SW480 (cell line): ENCODE measurements around the gene TMEM229B.
"Not testable (repeated sequence)": the region's sequence is repeated elsewhere in the genome, so short reads cannot be mapped to it uniquely, and the experiment has no call there.

Source experiments
- DNase-seq: peaks from one replicate; pipeline ENCODE4 v3.0.0-alpha.2; 2016; ENCODE audit warnings: low spot score

Gene TMEM229B

GRCh38 chr14:67456732-67457131 lies 31.8 kb downstream of the TMEM229B start:
- DNase-seq: no peak

GRCh38 chr14:67453575-67454300 lies 34.8 kb downstream of the TMEM229B start:
- no peak for DNase-seq

GRCh38 chr14:67451667-67452066 lies 36.9 kb downstream of the TMEM229B start:
- DNase-seq: not testable (repeated sequence)

GRCh38 chr14:67449096-67449495 lies 39.4 kb downstream of the TMEM229B start:
- no peak for DNase-seq

DNA sequence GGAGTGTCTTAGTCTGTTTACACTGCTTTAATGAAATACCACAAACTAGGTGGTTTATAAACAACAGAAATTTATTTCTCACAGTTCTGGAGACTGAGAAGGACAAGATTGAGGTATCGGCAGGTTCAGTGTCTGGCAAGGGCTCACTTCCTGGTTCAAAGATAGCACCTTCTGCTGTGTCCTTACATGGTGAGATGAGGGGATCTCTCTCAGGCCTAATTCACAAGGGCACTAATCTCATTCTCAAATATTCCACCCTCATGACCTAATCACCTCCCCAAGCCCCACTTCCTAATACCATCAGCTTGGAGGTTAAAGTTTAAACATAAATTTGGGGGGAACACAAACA lies 41.5 kb downstream of the TMEM229B start:
- DNase-seq: no peak

DNA sequence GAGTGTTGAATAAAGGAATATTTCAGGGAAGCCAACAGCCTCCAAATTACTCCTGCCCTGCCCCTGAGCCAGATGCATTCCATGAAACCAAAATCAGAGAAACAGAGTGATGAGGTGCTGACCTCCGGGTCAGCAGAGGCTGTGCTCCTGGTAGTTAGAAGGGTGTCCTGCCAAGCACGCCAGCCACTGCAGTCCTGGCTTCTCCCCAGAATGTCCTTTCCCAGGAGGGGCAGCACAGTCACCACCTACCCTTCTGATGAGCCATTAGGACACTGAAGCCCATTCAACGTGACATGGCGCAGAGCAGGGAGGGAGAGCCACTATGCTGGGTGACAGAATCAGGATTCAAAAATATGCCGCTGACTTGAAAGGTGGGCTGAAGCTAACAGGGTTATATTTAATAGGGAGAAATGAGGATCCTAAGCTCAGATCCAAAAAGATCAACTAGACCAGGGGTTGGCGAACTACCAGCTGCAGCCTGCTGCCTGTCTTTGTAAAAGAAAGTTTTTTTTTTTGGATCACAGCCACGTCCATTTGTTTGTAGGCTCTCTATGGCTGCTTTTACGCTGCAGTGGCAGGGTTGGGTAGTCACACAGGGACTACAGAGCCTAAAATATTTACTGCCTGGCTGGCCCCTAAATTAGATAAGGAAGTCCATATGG lies 42.0 kb downstream of the TMEM229B start:
- no peak for DNase-seq

DNA sequence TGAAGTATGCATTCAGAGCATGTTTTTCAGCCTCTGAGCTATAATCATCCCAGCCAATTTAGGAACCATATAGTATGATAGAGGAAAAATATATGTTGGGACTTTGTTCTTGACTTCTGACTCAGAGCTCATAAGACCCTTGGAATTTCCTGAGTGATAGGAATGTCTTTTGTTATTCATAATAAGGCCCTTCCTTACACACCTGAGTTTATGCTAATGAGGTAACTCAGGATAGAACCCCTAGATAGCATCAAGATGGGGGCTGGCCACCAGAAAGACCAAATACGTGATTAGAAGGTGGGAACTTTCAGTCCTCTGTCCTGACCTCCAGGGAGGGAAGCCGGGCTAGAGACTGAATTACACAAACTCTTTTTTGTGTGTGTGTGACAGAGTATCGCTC lies 44.1 kb downstream of the TMEM229B start:
- no peak for DNase-seq

GRCh38 chr14:67442139-67442906 lies 46.2 kb downstream of the TMEM229B start:
- no peak for DNase-seq

GRCh38 chr14:67441672-67442071 lies 46.8 kb downstream of the TMEM229B start:
- no peak for DNase-seq

DNA sequence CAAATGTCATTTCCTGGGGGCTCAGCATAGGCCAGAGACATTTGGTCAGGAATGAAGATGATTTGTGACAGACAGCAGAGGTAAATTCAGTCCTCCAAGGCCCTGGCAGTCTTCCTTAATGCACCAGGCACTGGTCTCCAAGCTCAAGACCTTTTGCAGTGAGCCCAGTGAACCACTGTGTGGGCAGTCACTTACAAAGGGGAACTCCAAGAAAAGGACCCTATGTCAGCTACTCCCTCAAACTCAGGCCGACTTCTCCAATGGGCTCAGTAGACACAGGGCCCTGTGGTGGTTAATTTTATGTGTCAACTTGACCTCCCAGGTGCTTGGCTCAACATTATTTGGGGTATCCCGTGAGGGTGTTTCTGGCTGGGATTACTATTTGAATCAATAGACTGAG lies 47.3 kb downstream of the TMEM229B start:
- DNase-seq: no peak

GRCh38 chr14:67440513-67440912 lies 48.0 kb downstream of the TMEM229B start:
- no peak for DNase-seq

GRCh38 chr14:67438969-67439368 lies 49.6 kb downstream of the TMEM229B start:
- no peak for DNase-seq

- no peak for DNase-seq
These were observed 52.3 kb downstream of the TMEM229B start for GRCh38 chr14:67436006-67436866.

GRCh38 chr14:67435603-67436002 lies 52.9 kb downstream of the TMEM229B start:
- DNase-seq: no peak

GRCh38 chr14:67432050-67432564 lies 56.4 kb downstream of the TMEM229B start:
- no peak for DNase-seq

DNA sequence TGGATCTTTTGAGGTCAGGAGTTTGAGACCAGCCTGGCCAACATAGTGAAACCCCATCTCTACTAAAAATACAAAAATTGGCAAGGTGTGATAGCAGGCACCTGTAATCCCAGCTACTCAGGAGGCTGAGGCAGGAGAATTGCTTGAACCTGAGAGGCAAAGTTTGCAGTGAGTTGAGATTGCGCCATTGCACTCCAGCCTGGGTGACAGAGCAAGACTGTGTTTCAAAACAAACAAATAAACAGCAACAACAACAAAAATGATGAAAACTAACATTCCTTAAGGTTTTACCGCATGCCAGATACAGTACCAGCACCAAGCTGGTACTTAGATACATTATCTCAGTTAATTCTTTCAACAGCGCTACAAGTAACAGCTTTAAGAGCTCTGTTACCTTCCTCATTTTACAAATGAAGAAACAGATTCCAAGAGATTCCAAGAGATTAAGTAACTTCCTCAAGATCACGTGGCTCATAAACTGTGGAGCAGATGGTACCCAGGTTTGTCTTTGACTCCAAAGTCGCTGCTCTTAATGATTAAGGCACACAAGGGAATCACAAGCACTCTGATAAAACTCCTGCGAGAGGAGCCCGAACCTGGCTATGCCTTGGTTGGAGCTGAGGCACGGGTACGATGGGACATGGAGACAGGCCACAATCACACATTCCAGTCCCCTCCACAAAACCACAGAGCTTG lies 58.9 kb downstream of the TMEM229B start:
- DNase-seq: no peak

DNA sequence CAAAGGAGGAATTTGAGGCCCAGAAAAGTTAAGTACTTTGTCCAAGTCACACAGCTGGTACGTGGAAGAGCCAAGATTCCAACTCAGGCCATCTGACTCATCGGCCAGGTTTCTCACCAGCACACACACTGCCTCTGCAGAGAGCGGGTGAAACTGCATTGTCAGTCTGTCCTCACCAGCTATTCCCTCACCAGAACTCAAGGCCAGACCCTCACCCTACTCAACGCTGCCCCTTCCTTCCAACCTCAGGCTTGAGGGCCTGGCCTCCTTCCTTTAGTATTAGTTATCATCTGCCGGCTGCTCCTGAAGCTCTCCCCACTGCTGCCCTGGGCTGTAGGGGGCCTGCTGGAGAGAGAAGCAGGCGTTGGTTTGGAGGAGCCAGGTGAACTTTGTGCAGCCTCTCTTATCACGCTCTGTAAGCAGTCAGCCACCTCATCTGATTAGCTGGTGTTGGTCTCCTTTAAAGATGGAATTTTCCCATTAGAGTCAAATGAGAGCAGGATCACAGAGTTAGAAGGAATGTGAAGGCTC lies 60.0 kb downstream of the TMEM229B start:
- DNase-seq: no peak

- peak; percentile 86 for DNase-seq
These were observed 61.4 kb downstream of the TMEM229B start for GRCh38 chr14:67426983-67427606.

- DNase-seq: no peak
These were observed 62.4 kb downstream of the TMEM229B start for GRCh38 chr14:67426161-67426560.

- DNase-seq: no peak
These were observed 62.9 kb downstream of the TMEM229B start for GRCh38 chr14:67425608-67426007.

DNA sequence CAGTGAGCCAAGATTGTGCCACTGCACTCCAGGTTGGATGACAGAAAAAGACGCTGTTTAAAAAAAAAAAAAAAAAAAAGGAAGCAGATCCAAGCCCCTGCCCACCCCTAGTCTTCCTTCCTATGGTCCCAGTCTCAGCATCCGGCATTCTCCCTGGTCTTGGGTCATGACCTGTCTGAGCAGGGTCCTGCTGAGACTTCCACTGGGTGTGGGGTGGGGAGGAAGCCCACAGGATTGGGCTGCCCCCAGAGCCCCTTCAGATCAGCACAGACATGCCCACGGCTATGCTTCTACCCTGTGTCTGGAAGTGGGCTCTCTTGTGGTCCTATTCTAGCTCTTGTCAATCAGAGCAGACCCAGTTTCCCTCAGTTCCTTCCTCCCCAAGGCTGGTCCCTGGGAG lies 64.0 kb downstream of the TMEM229B start:
- no peak for DNase-seq
